ENCODE measurements around the gene CASP9.

CASP9 gene

GRCh38 chr1:15524021-15524282, at the start of gene CASP9:
CASP9 (minus strand) TSS chr1:15524215; CDS start chr1:15524200, 15 bp downstream.
- DNase-seq (ENCODE audit: low read depth in 2 of 2), result no peak

GRCh38 chr1:15573477-15573876, 49.5 kb upstream of the CASP9 start:
- DNase-seq (ENCODE audit: low read depth in 2 of 2), result no peak

- no peak for DNase-seq (ENCODE audit: low read depth in 2 of 2)
Observed at GRCh38 chr1:15571266-15571665, 47.3 kb upstream of the CASP9 start.

- DNase-seq (ENCODE audit: low read depth in 2 of 2), result no peak
Observed at GRCh38 chr1:15570861-15571260, 46.8 kb upstream of the CASP9 start.

GRCh38 chr1:15568387-15569073, 44.5 kb upstream of the CASP9 start:
- DNase-seq (ENCODE audit: low read depth in 2 of 2), result no peak

- DNase-seq (ENCODE audit: low read depth in 2 of 2), result no peak
Observed at GRCh38 chr1:15559189-15559810, 35.3 kb upstream of the CASP9 start.

GRCh38 chr1:15558516-15558915, 34.5 kb upstream of the CASP9 start:
- no peak for DNase-seq (ENCODE audit: low read depth in 2 of 2)

- DNase-seq (ENCODE audit: low read depth in 2 of 2), result no peak
Observed at GRCh38 chr1:15557594-15557993, 33.6 kb upstream of the CASP9 start.

GRCh38 chr1:15557008-15557407, 33.0 kb upstream of the CASP9 start:
- no peak for DNase-seq (ENCODE audit: low read depth in 2 of 2)

- no peak for DNase-seq (ENCODE audit: low read depth in 2 of 2)
Observed at GRCh38 chr1:15550573-15550972, 26.6 kb upstream of the CASP9 start.

GRCh38 chr1:15546641-15547040, 22.6 kb upstream of the CASP9 start:
- no peak for DNase-seq (ENCODE audit: low read depth in 2 of 2)

GRCh38 chr1:15543589-15544568, 19.9 kb upstream of the CASP9 start:
- peak; percentile 51 for DNase-seq (ENCODE audit: low read depth in 2 of 2)

GRCh38 chr1:15543251-15543588, 19.2 kb upstream of the CASP9 start:
- DNase-seq (ENCODE audit: low read depth in 2 of 2), result no peak

- no peak for DNase-seq (ENCODE audit: low read depth in 2 of 2)
Observed at GRCh38 chr1:15542388-15543250, 18.6 kb upstream of the CASP9 start.

GRCh38 chr1:15541231-15541792, 17.3 kb upstream of the CASP9 start:
- no peak for DNase-seq (ENCODE audit: low read depth in 2 of 2)

GRCh38 chr1:15540186-15540585, 16.2 kb upstream of the CASP9 start:
- DNase-seq (ENCODE audit: low read depth in 2 of 2), result peak in 1 of 2 experiments; percentile 20

- no peak for DNase-seq (ENCODE audit: low read depth in 2 of 2)
Observed at GRCh38 chr1:15538771-15539170, 14.8 kb upstream of the CASP9 start.

- no peak for DNase-seq (ENCODE audit: low read depth in 2 of 2)
Observed at GRCh38 chr1:15531682-15532081, 7.7 kb upstream of the CASP9 start.

- DNase-seq (ENCODE audit: low read depth in 2 of 2), result no peak
Observed at GRCh38 chr1:15531003-15531402, 7.0 kb upstream of the CASP9 start.

GRCh38 chr1:15526490-15527339, 2.7 kb upstream of the CASP9 start, which contains the start of gene DNAJC16:
DNAJC16 (plus strand) TSS chr1:15526848; CDS start chr1:15529106, 2,258 bp downstream.
- peak; percentile 100 for DNase-seq (ENCODE audit: low read depth in 2 of 2)
